KOPT-K1 (cell line): ENCODE data around the gene PCDHA5.
"Not testable (repeated sequence)": the region's sequence is repeated elsewhere in the genome, so short reads cannot be mapped to it uniquely, and the experiment has no call there.

Experiments used
- H3K27ac ChIP-seq: fragments of 200-600 bp; sonication (generic); 2 replicates; pipeline ENCODE4 v1.5.1; 2016; ENCODE audit warnings: antibody characterized with exemption, mild to moderate bottlenecking, low read depth, low read length; ENCODE audit not compliant: poor library complexity, severe bottlenecking
- H3K36me3 ChIP-seq: fragments of 200-600 bp; sonication (generic); 2 replicates; pipeline ENCODE4 v1.5.1; 2017; ENCODE audit warnings: antibody characterized with exemption, mild to moderate bottlenecking, low read length, moderate library complexity; ENCODE audit not compliant: insufficient read depth
- H3K9me3 ChIP-seq: fragments of 200-600 bp; sonication (generic); 2 replicates; pipeline ENCODE4 v1.5.1; 2017; ENCODE audit warnings: antibody characterized with exemption, low read length, mild to moderate bottlenecking; ENCODE audit not compliant: insufficient read depth, poor library complexity, severe bottlenecking

PCDHA5 gene

DNA sequence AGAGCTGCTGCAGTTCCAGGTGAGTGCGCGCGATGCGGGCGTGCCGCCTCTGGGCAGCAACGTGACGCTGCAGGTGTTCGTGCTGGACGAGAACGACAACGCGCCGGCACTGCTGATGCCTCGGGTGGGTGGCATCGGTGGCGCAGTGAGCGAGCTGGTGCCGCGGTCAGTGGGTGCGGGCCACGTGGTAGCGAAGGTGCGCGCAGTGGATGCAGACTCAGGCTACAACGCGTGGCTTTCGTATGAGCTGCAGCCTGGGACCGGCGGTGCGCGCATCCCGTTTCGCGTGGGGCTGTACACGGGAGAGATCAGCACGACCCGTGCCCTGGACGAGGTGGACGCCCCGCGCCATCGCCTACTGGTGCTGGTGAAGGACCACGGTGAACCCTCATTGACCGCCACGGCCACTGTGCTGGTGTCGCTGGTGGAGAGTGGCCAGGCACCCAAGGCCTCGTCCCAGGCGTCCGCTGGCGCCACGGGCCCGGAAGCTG lies 18.6 kb upstream of the PCDHA5 start:
- Histone ChIP-seq H3K36me3 (no peaks in the 10 kb centered on the region), H3K27ac (no peak overlapping the region), H3K9me3 (no peaks in the 10 kb centered on the region)

DNA sequence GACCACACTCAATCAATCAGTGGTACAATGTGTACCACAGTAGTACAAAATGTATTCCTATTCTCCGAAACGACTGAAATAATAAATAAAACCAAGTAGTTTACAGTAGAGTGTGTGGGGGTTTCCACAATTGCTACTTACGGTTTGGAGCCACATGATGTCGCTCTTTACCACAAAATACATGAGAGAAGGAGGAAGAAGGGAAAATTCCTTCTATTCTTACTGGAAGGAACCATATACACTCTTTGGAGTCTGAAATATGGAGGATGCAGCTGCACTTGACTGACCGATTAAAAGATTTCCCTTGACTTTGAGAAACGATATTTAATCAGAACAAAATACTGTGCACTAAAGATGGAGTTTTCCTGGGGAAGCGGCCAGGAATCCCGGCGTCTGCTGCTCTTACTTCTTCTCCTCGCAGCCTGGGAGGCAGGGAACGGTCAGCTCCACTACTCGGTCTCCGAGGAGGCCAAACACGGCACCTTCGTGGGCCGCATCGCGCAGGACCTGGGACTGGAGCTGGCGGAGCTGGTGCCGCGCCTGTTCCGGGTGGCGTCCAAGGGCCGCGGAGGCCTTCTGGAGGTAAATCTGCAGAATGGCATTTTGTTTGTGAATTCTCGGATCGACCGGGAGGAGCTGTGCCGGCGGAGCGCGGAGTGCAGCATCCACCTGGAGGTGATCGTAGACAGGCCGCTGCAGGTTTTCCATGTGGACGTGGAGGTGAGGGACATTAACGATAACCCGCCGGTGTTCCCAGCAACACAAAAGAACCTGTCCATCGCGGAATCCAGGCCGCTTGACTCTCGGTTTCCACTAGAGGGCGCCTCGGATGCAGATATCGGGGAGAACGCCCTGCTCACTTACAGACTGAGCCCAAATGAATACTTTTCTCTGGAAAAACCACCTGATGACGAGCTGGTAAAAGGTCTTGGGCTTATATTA lies 14.3 kb upstream of the PCDHA5 start, which contains the start of gene PCDHA4:
TSS of gene PCDHA4 (plus strand) at position 235 of the 942 bp plus-strand sequence.
- H3K27ac ChIP-seq: no peak within 1 kb of the TSS

GRCh38 chr5:140808241-140808888 lies 13.0 kb upstream of the PCDHA5 start:
- not testable (repeated sequence) for H3K36me3 ChIP-seq, H3K27ac ChIP-seq, H3K9me3 ChIP-seq

More for the DNA sequence above, 14.3 kb upstream of the PCDHA5 start, which contains the start of gene PCDHA4:
- no peaks in the 10 kb centered on the region for H3K9me3 ChIP-seq
- H3K36me3 ChIP-seq: no peaks in the 10 kb centered on the region

DNA sequence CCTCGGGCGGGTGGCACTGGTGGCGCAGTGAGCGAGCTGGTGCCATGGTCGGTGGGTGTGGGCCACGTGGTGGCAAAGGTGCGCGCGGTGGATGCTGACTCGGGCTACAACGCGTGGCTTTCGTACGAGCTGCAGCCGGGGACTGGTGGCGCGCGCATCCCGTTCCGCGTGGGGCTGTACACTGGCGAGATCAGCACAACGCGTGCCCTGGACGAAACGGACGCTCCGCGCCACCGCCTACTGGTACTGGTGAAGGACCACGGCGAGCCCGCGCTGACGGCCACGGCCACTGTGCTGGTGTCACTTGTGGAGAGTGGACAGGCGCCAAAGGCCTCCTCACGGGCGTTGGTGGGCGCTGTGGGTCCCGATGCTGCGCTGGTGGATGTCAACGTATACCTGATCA lies 12.5 kb upstream of the PCDHA5 start:
- Histone ChIP-seq H3K36me3 (no peaks in the 10 kb centered on the region), H3K9me3 (no peaks in the 10 kb centered on the region), H3K27ac (no peak overlapping the region)

DNA sequence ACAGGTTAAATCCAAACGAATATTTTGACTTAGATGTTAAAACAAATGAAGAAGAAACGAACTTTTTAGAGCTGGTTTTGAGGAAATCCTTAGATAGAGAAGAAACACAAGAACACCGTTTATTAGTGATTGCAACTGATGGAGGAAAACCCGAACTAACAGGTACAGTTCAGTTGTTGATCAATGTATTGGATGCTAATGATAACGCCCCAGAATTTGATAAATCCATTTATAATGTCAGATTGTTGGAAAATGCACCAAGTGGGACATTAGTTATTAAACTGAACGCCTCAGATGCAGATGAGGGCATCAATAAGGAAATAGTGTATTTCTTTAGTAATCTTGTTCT lies 842 bp downstream of the PCDHA5 start:
- Histone ChIP-seq H3K36me3 (no peaks in the 10 kb centered on the region), H3K9me3 (no peaks in the 10 kb centered on the region), H3K27ac (no peak overlapping the region)

- not testable (repeated sequence) for H3K9me3 ChIP-seq, H3K36me3 ChIP-seq, H3K27ac ChIP-seq
Measured at GRCh38 chr5:140822969-140823368, 1.6 kb downstream of the PCDHA5 start.

- Histone ChIP-seq H3K9me3 (no peaks in the 10 kb centered on the region), H3K36me3 (no peaks in the 10 kb centered on the region), H3K27ac (no peak overlapping the region)
Measured at GRCh38 chr5:140823475-140823874, 2.1 kb downstream of the PCDHA5 start.

DNA sequence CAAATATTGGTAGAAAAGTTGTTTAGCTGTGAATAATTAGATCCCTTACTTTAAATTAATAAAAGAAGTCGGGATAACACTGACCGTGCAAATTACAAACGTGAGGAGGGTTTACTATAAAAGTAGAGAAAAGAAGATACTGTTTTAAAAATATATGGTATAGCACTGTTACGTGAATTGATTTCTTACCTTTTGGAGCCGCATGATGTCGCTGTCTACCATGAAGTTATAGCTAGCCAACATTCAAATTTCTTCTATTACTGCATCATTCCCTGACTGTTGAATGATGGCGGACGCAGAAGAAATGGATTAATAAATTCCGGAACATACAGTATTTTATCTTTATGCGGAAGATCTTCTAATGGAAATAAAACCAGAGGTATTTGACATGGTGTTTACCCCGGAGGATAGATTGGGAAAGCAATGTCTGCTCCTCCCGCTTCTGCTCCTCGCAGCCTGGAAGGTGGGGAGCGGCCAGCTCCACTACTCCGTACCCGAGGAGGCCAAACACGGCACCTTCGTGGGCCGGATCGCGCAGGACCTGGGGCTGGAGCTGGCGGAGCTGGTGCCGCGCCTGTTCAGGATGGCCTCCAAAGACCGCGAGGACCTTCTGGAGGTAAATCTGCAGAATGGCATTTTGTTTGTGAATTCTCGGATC lies 6.4 kb downstream of the PCDHA5 start, which contains the start of gene PCDHA6:
TSS of gene PCDHA6 (plus strand) at position 257 of the 658 bp plus-strand sequence. CDS start at position 389, 132 bp downstream.
- H3K9me3 ChIP-seq: no peaks in the 10 kb centered on the region
- H3K36me3 ChIP-seq: no peaks in the 10 kb centered on the region
- H3K27ac ChIP-seq: no peak within 1 kb of the TSS

DNA sequence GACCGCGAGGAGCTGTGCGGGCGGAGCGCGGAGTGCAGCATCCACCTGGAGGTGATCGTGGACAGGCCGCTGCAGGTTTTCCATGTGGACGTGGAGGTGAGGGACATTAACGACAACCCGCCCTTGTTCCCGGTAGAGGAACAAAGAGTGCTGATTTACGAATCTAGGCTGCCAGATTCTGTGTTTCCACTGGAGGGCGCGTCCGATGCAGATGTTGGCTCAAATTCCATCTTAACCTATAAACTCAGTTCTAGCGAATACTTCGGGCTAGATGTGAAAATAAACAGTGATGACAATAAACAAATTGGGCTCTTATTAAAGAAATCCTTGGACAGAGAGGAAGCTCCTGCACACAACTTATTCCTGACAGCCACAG lies 6.9 kb downstream of the PCDHA5 start:
- H3K27ac ChIP-seq: no peak overlapping the region
- H3K9me3 ChIP-seq: no peaks in the 10 kb centered on the region
- no peaks in the 10 kb centered on the region for H3K36me3 ChIP-seq

DNA sequence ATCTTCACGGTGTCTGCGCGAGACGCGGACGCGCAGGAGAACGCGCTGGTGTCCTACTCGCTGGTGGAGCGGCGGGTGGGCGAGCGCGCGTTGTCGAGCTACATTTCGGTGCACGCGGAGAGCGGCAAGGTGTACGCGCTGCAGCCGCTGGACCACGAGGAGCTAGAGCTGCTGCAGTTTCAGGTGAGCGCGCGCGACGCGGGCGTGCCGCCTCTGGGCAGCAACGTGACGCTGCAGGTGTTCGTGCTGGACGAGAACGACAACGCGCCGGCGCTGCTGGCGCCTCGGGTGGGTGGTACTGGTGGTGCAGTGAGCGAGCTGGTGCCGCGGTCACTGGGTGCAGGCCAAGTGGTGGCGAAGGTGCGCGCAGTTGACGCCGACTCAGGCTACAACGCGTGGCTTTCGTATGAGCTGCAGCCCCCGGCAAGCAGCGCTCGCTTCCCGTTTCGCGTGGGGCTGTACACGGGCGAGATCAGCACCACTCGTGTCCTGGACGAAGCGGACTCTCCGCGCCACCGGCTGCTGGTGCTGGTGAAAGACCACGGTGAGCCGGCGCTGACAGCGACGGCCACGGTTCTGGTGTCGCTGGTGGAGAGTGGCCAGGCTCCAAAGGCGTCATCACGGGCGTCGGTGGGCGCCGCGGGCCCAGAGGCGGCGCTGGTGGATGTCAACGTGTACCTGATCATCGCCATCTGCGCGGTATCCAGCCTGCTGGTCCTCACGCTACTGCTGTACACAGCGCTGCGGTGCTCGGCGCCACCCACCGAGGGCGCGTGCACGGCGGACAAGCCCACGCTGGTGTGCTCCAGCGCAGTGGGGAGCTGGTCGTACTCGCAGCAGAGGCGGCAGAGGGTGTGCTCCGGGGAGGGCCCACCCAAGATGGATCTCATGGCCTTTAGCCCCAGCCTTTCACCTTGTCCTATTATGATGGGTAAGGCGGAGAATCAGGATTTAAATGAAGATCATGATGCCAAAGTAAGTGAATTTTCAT lies 8.4 kb downstream of the PCDHA5 start:
- not testable (repeated sequence) for H3K9me3 ChIP-seq, H3K36me3 ChIP-seq, H3K27ac ChIP-seq

GRCh38 chr5:140833993-140834392 lies 12.6 kb downstream of the PCDHA5 start, which contains the start of gene PCDHA7:
PCDHA7 (plus strand) TSS chr5:140834269; CDS start chr5:140834384, 115 bp downstream.
- Histone ChIP-seq H3K36me3 (no peaks in the 10 kb centered on the region), H3K27ac (no peak within 1 kb of the TSS), H3K9me3 (no peaks in the 10 kb centered on the region)

GRCh38 chr5:140834439-140835008 lies 13.1 kb downstream of the PCDHA5 start:
- not testable (repeated sequence) for H3K36me3 ChIP-seq, H3K9me3 ChIP-seq, H3K27ac ChIP-seq

GRCh38 chr5:140835622-140836510 lies 14.5 kb downstream of the PCDHA5 start:
- Histone ChIP-seq H3K9me3 (no peaks in the 10 kb centered on the region), H3K36me3 (no peaks in the 10 kb centered on the region), H3K27ac (no peak overlapping the region)
